IPS-11a (cell line): Measurements from ENCODE around the gene RAB3GAP2.
"Not testable (repeated sequence)": the region's sequence is repeated elsewhere in the genome, so short reads cannot be mapped to it uniquely, and the experiment has no call there.

Experiments used
- H3K4me3 ChIP-seq: one replicate; pipeline ENCODE4 v1.5.1; 2013; ENCODE audit warnings: low read depth, low read length, control low read depth

RAB3GAP2 gene

GRCh38 chr1:220156620-220157146 is 115.6 kb downstream of the RAB3GAP2 start:
- no peak overlapping the region for H3K4me3 ChIP-seq

GRCh38 chr1:220153147-220153546 is 119.1 kb downstream of the RAB3GAP2 start:
- no peak overlapping the region for H3K4me3 ChIP-seq

DNA sequence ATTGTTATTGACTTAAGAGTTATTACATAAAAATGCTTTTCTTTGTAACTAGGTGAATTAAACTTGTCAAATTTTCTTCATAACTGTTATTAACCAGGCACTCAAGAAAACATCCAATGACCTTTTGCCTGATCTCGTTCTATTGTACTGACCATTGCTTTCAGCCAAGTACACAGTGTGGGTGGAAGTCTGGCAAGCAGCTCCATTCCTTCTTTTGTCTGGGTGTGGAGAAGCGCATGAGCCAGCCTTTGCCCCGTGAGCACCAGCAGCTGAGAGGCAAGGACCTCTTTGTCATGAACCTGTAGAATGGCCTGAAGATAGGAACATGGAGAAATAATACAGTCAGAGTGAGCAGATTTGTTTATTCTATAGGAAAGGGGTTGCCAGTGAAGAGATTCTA is 120.8 kb downstream of the RAB3GAP2 start:
- H3K4me3 ChIP-seq, result no peak overlapping the region

- no peak overlapping the region for H3K4me3 ChIP-seq
Measured at GRCh38 chr1:220149742-220150141, 122.5 kb downstream of the RAB3GAP2 start.

- no peak overlapping the region for H3K4me3 ChIP-seq
Measured at GRCh38 chr1:220144051-220144450, 128.2 kb downstream of the RAB3GAP2 start.

- no peak overlapping the region for H3K4me3 ChIP-seq
Measured at GRCh38 chr1:220139966-220140365, 132.3 kb downstream of the RAB3GAP2 start.

DNA sequence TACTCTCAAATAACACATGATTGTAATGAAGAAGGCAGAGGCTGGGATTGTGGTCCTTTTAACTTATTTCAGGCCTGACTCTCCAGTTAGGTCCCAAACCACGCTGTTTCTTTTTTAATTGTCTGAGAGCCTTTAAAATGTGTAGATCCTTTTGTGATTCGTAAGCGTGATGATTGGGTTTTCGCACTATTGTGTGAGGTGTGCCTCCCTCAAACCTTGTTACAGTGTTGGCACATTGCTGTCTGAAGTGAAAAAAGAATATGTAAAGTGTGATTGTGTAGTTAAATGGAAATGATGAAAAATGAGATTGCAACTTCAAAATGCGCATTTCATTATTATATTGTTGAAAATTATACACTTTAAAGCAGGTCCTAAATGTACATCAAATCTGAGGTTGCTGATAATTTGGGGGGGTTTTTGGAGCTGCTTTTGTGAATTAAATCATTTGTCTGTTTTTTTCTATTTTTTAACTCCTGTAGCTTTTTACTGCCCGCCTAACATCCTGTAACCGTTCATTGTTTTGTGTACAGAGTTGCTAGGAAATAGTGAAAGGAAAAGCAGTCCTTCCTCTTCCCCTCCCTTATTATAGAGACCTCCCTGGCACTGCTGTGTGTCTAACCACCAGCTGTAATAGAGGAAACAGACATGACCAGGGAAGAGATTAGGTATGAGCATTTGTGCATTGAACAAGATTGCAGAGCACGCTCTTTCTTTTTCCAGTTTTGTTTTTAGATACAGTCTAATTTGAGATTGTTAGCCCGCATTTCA is 135.1 kb downstream of the RAB3GAP2 start:
- H3K4me3 ChIP-seq, result no peak overlapping the region

DNA sequence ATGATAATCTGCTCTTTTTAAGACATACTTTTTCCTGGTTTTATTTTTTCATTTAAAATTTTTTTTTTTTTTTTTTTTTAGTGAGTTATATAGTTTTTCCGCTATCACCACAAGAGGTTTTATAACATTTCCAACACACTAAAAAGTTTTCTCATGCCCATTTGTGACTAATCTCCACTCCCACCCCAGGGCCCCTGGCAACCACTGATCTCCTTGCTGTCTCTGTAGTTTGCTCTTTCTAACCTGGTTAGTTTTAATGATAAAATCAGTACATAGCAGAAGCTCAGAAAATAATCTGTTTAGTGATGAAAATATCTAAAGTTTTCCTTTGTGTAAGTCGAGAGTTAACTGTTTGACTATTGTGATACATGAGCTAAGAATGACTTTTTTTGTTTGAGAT is 136.5 kb downstream of the RAB3GAP2 start:
- no peak overlapping the region for H3K4me3 ChIP-seq

DNA sequence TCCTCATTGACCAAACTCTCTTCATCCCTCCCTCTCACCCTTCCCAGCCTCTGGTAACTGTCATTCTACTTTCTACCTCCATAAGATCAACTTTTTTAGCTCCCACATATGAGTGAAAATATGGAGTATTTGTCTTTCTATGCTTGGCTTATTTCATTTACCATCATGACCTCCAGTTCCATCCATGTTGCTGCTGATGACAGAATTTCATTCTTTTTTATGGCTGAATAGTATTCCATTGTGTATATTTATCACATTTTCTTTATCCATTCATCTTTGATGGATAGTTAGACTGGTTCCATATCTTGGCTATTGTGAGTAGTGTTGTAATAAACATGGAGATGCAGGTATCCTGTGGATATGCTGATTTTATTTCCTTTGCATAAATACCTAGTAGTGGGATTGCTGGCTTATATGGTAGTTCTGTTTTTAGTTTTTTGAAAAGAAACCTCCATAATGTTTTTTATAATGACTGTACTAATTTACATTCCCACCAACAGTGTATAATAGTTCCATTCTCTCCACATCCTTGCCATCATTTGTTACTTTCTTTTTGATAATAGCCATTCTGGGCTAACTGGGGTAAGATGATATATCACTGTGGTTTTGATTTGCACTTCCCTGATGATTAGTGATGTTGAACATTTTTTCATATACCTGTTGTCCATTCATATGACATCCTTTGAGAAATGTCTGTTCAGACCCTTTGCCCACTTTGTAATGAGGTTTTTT is 142.6 kb downstream of the RAB3GAP2 start:
- no peak overlapping the region for H3K4me3 ChIP-seq

DNA sequence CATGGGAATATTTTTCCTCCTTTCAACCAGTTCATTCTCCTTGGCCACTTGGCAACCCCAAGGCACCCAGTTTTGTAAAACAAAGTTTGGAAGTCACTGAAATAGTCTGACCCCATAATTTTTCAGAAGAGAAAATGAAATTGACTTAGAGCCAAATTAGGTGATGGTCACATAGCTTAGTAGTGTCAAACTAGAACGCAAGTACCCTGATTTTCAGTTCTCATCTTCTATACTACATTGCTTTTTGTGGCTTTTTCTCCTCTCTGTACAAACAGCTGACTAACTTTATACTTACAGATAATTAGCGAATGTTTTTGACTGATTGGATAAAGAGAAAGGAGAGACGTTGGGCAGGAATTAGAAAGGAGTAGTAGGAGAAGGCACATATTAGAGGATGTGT is 145.2 kb downstream of the RAB3GAP2 start:
- no peak overlapping the region for H3K4me3 ChIP-seq

- no peak overlapping the region for H3K4me3 ChIP-seq
Measured at GRCh38 chr1:220124542-220124941, 147.7 kb downstream of the RAB3GAP2 start.

DNA sequence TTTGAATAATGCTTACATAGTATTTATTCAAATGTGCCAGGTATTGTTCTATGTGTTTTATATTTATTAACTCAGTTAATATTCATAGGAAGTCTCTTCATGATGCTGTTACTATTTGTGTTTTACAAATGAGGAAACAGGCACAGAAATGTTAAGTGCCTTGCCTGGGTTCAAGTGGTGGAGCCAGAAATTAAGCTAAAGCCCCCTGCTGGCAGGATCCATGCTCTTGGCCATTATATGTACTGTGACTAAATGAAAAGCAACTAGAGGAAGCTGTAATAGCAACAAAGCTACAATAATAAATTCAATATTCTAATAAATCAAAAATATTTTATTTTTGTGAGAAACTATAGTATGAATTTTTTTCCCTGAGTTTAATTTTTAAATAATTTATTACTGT is 148.4 kb downstream of the RAB3GAP2 start:
- H3K4me3 ChIP-seq, result no peak overlapping the region

GRCh38 chr1:220123066-220123465 is 149.2 kb downstream of the RAB3GAP2 start:
- H3K4me3 ChIP-seq, result no peak overlapping the region

DNA sequence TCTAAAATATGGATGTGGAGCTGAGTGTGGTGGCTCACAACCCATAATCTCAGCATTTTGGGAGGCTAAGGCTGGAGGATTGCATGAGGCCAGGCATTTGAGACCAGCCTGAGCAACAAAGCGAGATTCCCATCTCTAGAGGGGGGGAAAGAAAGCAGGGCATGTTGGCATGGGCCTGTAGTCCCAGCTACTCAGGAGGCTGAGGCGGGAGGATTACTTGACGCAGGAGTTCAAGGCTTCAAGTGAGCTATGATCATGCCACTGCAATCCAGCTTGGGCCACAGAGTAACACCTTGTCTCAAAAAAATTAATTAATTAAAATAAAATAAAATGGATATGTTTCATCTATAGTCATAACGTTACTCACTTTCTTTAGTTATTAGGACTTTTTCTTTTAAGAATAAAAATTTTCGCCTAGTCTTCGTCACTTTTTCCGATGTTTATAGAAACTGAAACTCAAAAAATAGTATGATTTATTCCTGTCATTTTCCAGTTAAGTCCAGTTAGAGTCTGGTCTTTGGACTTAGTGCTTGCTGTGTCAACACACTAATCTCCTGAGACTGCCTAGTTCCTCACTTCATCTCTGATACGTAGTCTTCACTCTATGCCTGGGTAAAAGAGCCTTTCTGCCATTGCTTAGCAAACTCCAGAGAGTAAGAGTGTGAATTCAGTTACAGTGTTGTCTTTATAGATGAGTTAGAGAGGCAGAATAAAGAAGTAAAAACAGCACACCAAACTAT is 150.3 kb downstream of the RAB3GAP2 start:
- no peak overlapping the region for H3K4me3 ChIP-seq

DNA sequence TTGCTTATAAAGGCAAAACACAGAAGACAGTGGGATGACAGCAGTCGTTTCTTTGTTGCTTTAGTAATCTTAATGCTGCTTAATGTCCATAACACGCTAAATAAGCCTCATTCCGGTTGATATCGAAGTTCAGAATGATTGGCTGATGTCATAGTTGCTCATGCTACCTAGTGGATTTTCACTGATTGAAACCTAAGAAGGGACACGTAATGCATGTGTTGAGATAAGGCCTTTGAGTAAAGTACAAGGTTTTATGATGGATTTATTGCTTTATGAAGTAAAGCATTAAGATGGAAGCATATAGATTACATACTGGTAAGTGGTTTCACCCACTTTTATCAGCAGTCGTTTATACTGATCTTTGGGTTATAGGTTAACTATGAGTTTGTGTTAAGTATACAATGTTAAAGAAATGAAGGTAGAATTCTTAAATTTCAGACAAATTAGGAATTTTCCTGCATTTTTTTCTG is 153.2 kb downstream of the RAB3GAP2 start:
- H3K4me3 ChIP-seq, result no peak overlapping the region

DNA sequence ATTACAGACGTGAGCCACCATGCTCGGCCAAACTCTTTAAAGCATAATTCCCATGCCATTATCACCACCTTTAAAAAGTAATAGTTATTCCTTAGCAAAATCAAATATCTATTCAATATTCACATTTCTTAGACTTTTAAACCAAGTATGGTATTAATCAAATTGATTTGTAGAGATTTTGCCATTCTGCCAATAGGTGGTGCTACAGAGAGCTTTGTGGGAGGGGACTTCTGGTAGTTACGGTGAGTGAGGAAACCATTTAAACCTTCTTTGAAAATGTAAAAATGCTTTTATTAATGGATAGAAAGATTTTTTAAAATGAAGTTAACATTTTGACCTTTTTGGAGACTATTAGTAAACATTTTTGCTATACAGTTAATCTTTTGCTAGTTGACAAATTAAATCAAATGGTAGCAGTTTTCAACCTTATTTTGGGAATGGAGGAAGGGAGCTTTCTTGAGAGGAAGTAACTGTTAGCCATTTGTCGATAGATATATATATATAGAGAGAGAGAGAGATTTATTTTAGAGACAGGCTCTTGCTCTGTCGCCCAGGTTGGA is 159.0 kb downstream of the RAB3GAP2 start:
- H3K4me3 ChIP-seq, result no peak overlapping the region

- H3K4me3 ChIP-seq, result not testable (repeated sequence)
Measured at GRCh38 chr1:220112600-220112999, 159.7 kb downstream of the RAB3GAP2 start.

DNA sequence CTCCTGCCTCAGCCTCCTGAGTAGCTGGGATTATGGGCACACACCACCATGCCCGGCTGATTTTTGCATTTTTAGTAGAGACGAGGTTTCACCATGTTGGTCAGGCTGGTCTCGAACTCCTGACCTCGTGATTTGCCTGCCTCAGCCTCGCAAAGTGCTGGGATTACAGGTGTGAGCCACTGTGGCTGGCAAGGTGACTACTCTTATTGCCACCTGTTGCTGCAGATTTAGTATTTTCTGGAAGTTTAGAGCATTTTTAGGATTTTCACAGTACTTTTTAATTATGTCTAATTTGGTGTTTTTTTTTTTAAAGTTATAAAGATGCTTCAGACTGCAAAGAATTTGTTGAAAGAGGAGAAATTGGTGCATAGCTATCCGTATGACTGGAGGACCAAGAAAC is 161.8 kb downstream of the RAB3GAP2 start:
- H3K4me3 ChIP-seq, result not testable (repeated sequence)

DNA sequence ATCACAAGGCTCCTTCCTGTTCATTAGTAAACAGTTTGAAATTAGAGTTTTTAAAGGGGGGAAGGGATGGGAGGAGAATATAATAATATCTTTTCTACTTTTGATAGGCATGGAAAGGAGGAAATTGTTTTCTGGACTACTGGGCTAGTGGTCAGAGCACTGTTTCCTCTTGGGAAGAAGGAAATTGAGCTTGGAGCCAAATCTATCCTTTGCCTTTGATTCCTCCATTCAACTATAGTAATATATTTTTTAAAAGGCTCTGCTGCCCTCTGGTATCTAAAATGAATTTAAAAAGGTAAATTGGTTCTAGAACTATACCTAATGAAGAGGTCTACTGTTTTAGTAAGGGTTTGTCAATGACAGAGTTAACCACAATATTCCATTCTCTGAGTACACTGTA is 172.4 kb downstream of the RAB3GAP2 start:
- no peak overlapping the region for H3K4me3 ChIP-seq
